Ovary (tissue), 9 donors: Measurements from ENCODE around the gene TTC9. TPM values are rescaled to one million over a fixed set of nuclear protein-coding genes. Genes with fewer than 3 reads are reported as not detected.

Source experiments
- DNase-seq, 5 donors: peaks; one replicate each; pipeline ENCODE4 v3.0.0-alpha.2; 2019 to 2020
- H3K27ac ChIP-seq, 2 donors: fragments of 200-600 bp; one replicate each; pipeline versions ENCODE4 v1.5.1 to v1.8.0; 2019 to 2022
- H3K27me3 ChIP-seq: fragments of 200-600 bp; one replicate; pipeline ENCODE4 v1.8.0; 2022
- H3K36me3 ChIP-seq: fragments of 200-600 bp; sonication (generic); one replicate; pipeline ENCODE4 v1.5.1; 2019
- H3K4me1 ChIP-seq: one replicate; pipeline ENCODE4 v1.8.1; 2013; ENCODE audit warnings: mild to moderate bottlenecking, moderate library complexity; ENCODE audit not compliant: insufficient read depth
- H3K4me3 ChIP-seq: fragments of 200-600 bp; sonication (generic); one replicate; pipeline ENCODE4 v1.5.1; 2017
- H3K9me3 ChIP-seq, 2 donors: fragments of 200-600 bp in 1 of 2; sonication (generic) in 1 of 2; one replicate each; pipeline versions ENCODE4 v1.5.1 to v1.8.1; 2013 to 2019; ENCODE audit warnings: mild to moderate bottlenecking in 1 of 2, moderate library complexity in 1 of 2
- EP300 ChIP-seq: sonication (generic); formaldehyde crosslinking; IDR thresholded peaks from one replicate; pipeline ENCODE4 v1.6.1; 2017; ENCODE audit warnings: antibody characterized with exemption
- POLR2A ChIP-seq: fragments of 450-650 bp; IDR thresholded peaks from one replicate; pipeline ENCODE4 v1.6.1; 2017; ENCODE audit warnings: antibody characterized with exemption, mild to moderate bottlenecking, moderate library complexity
- WGBS, 3 donors: extraction: QIAGEN DNeasy Blood & Tissue Kit in 1 of 3; methylation state at CpG; one replicate each; pipeline versions ENCODE4 v1.1.5 to v1.1.7; 2013 to 2017; 5-methylcytosine and 5-hydroxymethylcytosine counted together
- intact Hi-C, 4 donors: fragments of 100-400 bp; cut with DNase I; formaldehyde crosslinking; loops; one replicate each; pipeline versions ENCODE4 v1.11.0 to v1.15.1; 2022 to 2023
- polyA plus RNA-seq, 2 donors: library from polyadenylated mRNA; stranded (reverse); fragments of 200-250 nt in 1 of 2; fragments of 350-450 nt in 1 of 2; fragmentation: Illumina TruSeq in 1 of 2; extraction: RNeasy Lipid Tissue Mini Kit (QIAGEN cat#74804) in 1 of 2; gene quantifications; one replicate each; pipeline ENCODE4 v1.2.3, GENCODE V29; 2013 to 2014
- total RNA-seq, 7 donors: library from RNA; depleted of rRNA in 2 of 7; stranded (reverse); fragments of >200 nt in 2 of 7; fragmentation: NEBNext Ultra II Directional in 3 of 7; extraction: Animal tissue kit (Norgen Biotek cat#: 25700) in 3 of 7; gene quantifications; one replicate each; pipeline versions ENCODE4 v1.1.0 to v1.2.4, GENCODE V29; 2016 to 2023
- TF ChIP-seq, protein P1 (sequence below), 3 donors: fragments of 450-650 bp in 2 of 3; fragments of 200-600 bp in 1 of 3; IDR thresholded peaks; one replicate each; pipeline versions ENCODE4 v1.5.1 to v1.8.0; 2016 to 2022; ENCODE audit warnings: antibody characterized with exemption in 3 of 3, mild to moderate bottlenecking in 1 of 3
- donor health status: DM: no; HTN: no; CAD: no; lungs with moderate emphysema.
- donor health status: DM: no; HTN: no; CAD: no.
- donor health status: Bipolar disorder and iron deficiency.
- donor health status: DM: yes; HTN: yes; CAD: no.
- donor health status: DM: no; HTN: no; CAD: no.
- donor health status: DM: yes; HTN: yes; CAD: no.

TTC9 gene
- total and polyA plus RNA-seq, 9 donors = 0.05 to 7.1 (median 0.64) TPM

GRCh38 chr14:70708717-70709570, 67.2 kb downstream of the TTC9 start:
- DNase-seq = no peak
- H3K9me3 ChIP-seq = no peaks in the 10 kb centered on the region
- H3K4me1 ChIP-seq = no peaks in the 10 kb centered on the region
- WGBS, 3 donors = 82 to 84% (median 83%) methylated on average over 15 of the region's 15 CpGs
- H3K36me3 ChIP-seq = no peaks in the 10 kb centered on the region
- TF ChIP-seq POLR2A (no peak), EP300 (no peak)
- TF ChIP-seq, protein P1, sequence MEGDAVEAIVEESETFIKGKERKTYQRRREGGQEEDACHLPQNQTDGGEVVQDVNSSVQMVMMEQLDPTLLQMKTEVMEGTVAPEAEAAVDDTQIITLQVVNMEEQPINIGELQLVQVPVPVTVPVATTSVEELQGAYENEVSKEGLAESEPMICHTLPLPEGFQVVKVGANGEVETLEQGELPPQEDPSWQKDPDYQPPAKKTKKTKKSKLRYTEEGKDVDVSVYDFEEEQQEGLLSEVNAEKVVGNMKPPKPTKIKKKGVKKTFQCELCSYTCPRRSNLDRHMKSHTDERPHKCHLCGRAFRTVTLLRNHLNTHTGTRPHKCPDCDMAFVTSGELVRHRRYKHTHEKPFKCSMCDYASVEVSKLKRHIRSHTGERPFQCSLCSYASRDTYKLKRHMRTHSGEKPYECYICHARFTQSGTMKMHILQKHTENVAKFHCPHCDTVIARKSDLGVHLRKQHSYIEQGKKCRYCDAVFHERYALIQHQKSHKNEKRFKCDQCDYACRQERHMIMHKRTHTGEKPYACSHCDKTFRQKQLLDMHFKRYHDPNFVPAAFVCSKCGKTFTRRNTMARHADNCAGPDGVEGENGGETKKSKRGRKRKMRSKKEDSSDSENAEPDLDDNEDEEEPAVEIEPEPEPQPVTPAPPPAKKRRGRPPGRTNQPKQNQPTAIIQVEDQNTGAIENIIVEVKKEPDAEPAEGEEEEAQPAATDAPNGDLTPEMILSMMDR (IDR thresholded peaks at IDR 0.05) = no peak
- intact Hi-C loops = no loop called here
- H3K27me3 ChIP-seq = no peaks in the 10 kb centered on the region
- H3K4me3 ChIP-seq = no peak overlapping the region
- H3K27ac ChIP-seq = no peak overlapping the region

- Histone ChIP-seq H3K4me3 (no peak overlapping the region), H3K36me3 (no peaks in the 10 kb centered on the region), H3K27me3 (no peaks in the 10 kb centered on the region), H3K27ac (no peak overlapping the region), H3K9me3 (no peaks in the 10 kb centered on the region), H3K4me1 (no peaks in the 10 kb centered on the region)
- DNase-seq = no peak
- TF ChIP-seq, protein P1 (IDR thresholded peaks at IDR 0.05) = no peak
- TF ChIP-seq POLR2A (no peak), EP300 (no peak)
- intact Hi-C loops = no loop called here
- 61 to 63% (median 62%) methylated on average over 8 of the region's 8 CpGs for WGBS, 3 donors
Observed at GRCh38 chr14:70709726-70710382, 68.1 kb downstream of the TTC9 start.

DNA sequence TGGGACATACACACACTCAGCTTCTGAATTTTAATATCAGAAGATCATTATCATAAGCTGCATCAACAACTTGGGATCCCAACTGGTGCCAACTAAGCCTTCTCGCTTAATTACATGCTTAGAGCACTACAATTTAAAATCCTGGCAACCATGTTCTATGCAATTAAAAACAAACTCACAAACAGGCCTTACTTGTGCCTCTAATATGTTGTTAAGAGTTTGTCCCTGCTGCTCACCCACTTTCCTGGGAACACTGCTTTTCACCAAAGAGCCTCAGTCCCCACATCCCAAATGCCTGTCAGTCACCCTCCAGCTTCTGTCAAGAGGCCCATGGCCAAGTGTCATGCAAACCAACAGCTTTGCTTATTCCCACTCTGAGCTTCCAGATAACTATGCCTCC, 69.7 kb downstream of the TTC9 start:
- DNase-seq = no peak
- Histone ChIP-seq H3K4me1 (no peaks in the 10 kb centered on the region), H3K27me3 (no peaks in the 10 kb centered on the region), H3K9me3 (no peaks in the 10 kb centered on the region), H3K4me3 (no peak overlapping the region), H3K27ac (no peak overlapping the region), H3K36me3 (no peaks in the 10 kb centered on the region)
- 91 to 98% (median 96%) methylated on average over 1 of the region's 1 CpG for whole genome bisulfite sequencing, 3 donors
- intact Hi-C loops = no loop called here
- TF ChIP-seq EP300 (no peak), POLR2A (no peak)
- TF ChIP-seq, protein P1 (IDR thresholded peaks at IDR 0.05) = no peak

- TF ChIP-seq, protein P1 (IDR thresholded peaks at IDR 0.05) = no peak
- no peak for TF ChIP-seq EP300
- no peak for TF ChIP-seq POLR2A
- intact Hi-C loops = no loop called here
- H3K27ac ChIP-seq = no peak overlapping the region
Observed at GRCh38 chr14:70713096-70713495, 71.4 kb downstream of the TTC9 start.

More at GRCh38 chr14:70713096-70713495, 71.4 kb downstream of the TTC9 start:
- no peak for DNase-seq
- H3K9me3 ChIP-seq = no peaks in the 10 kb centered on the region
- no peak overlapping the region for H3K4me3 ChIP-seq
- H3K36me3 ChIP-seq = no peaks in the 10 kb centered on the region
- no peaks in the 10 kb centered on the region for H3K4me1 ChIP-seq
- 76 to 94% (median 88%) methylated on average over 4 of the region's 4 CpGs for WGBS, 3 donors
- no peaks in the 10 kb centered on the region for H3K27me3 ChIP-seq
